MM.1S (cell line): ENCODE results near the gene DHX15.

Experiments used
- DNase-seq: peaks from one replicate; pipeline ENCODE4 v3.0.0-alpha.2; 2015
- H2AFZ ChIP-seq: fragments of 300-600 bp; sonication (generic); 2 replicates; pipeline ENCODE4 v1.6.0; 2016; ENCODE audit warnings: antibody characterized with exemption, low read length
- H3F3A ChIP-seq: fragments of 300-600 bp; sonication (generic); 2 replicates; pipeline ENCODE4 v1.6.1; 2016; ENCODE audit warnings: mild to moderate bottlenecking, antibody characterized with exemption, low read length, moderate library complexity, mixed read lengths; ENCODE audit not compliant: insufficient read depth
- H3K27ac ChIP-seq: fragments of 300-600 bp; sonication (generic); 2 replicates; pipeline ENCODE4 v1.5.1; 2016; ENCODE audit warnings: mild to moderate bottlenecking, low read length
- H3K27me3 ChIP-seq: fragments of 300-600 bp; sonication (generic); replicated peaks from 2 replicates; pipeline ENCODE4 v1.6.0; 2016; ENCODE audit warnings: low read length; ENCODE audit not compliant: insufficient read depth
- H3K36me3 ChIP-seq: fragments of 300-600 bp; sonication (generic); replicated peaks from 2 replicates; pipeline ENCODE4 v1.6.1; 2016; ENCODE audit warnings: mild to moderate bottlenecking, low read length, mixed read lengths; ENCODE audit not compliant: insufficient read depth
- H3K4me1 ChIP-seq: fragments of 300-600 bp; sonication (generic); 2 replicates; pipeline ENCODE4 v1.6.1; 2016; ENCODE audit warnings: low read length, mixed read lengths
- H3K4me2 ChIP-seq: fragments of 300-600 bp; sonication (generic); 2 replicates; pipeline ENCODE4 v1.6.0; 2016; ENCODE audit warnings: low read depth, low read length
- H3K4me3 ChIP-seq: fragments of 300-600 bp; sonication (generic); 2 replicates; pipeline ENCODE4 v1.5.1; 2016; ENCODE audit warnings: low read length, mixed read lengths
- H3K79me2 ChIP-seq: fragments of 300-600 bp; sonication (generic); 2 replicates; pipeline ENCODE4 v1.6.1; 2016; ENCODE audit warnings: mixed run types, low read length, mixed read lengths
- H3K9ac ChIP-seq: fragments of 300-600 bp; sonication (generic); 2 replicates; pipeline ENCODE4 v1.6.1; 2016; ENCODE audit warnings: low read length, mixed read lengths
- H3K9me2 ChIP-seq: fragments of 300-600 bp; sonication (generic); replicated peaks from 2 replicates; pipeline ENCODE4 v1.6.1; 2016; ENCODE audit warnings: mild to moderate bottlenecking, low read length, mixed read lengths; ENCODE audit not compliant: insufficient read depth
- H3K9me3 ChIP-seq: fragments of 300-600 bp; sonication (generic); replicated peaks from 2 replicates; pipeline ENCODE4 v1.6.1; 2016; ENCODE audit warnings: mild to moderate bottlenecking, low read length, mixed read lengths; ENCODE audit not compliant: insufficient read depth
- H4K20me1 ChIP-seq: fragments of 300-600 bp; sonication (generic); 2 replicates; pipeline ENCODE4 v1.6.1; 2016; ENCODE audit warnings: mild to moderate bottlenecking, low read length, moderate library complexity, mixed read lengths; ENCODE audit not compliant: insufficient read depth
- CTCF ChIP-seq: fragments of 300-600 bp; sonication (generic); IDR thresholded peaks from 2 replicates; pipeline ENCODE4 v1.5.1; 2016; ENCODE audit warnings: antibody characterized with exemption, low read length, mixed read lengths
- EZH2 ChIP-seq: fragments of 300-600 bp; sonication (generic); optimal IDR thresholded peaks from 2 replicates; pipeline ENCODE3; 2017; ENCODE audit warnings: low read depth, mild to moderate bottlenecking, antibody characterized with exemption, low read length, mixed read lengths
- EZH2phosphoT487 ChIP-seq: fragments of 300-600 bp; sonication (generic); IDR thresholded peaks from 2 replicates; pipeline ENCODE4 v1.6.1; 2018; ENCODE audit warnings: antibody characterized with exemption, low read length

DHX15 gene

GRCh38 chr4:24550441-24551175, 33.7 kb downstream of the DHX15 start:
- Histone ChIP-seq H3K27me3 (no peaks in the 10 kb centered on the region), H3K4me3 (no peak overlapping the region), H3K9me2 (no peaks in the 10 kb centered on the region), H3K27ac (no peak overlapping the region), H3K9ac (no peak overlapping the region), H3K36me3 (peaks cover 23% of the 10 kb centered on the region), H3K9me3 (no peaks in the 10 kb centered on the region), H4K20me1 (peaks cover 54% of the 10 kb centered on the region), H3K79me2 (peaks cover 97% of the 10 kb centered on the region), H3K4me1 (peaks cover 14% of the 10 kb centered on the region), H3F3A (peaks cover 13% of the 10 kb centered on the region; the same call in 1 of the 2 replicates), H2AFZ (no peak overlapping the region), H3K4me2 (no peak overlapping the region)
- no peak for DNase-seq
- no peak for TF ChIP-seq CTCF
- TF ChIP-seq EZH2phosphoT487, result no peak
- no peak for TF ChIP-seq EZH2

DNA sequence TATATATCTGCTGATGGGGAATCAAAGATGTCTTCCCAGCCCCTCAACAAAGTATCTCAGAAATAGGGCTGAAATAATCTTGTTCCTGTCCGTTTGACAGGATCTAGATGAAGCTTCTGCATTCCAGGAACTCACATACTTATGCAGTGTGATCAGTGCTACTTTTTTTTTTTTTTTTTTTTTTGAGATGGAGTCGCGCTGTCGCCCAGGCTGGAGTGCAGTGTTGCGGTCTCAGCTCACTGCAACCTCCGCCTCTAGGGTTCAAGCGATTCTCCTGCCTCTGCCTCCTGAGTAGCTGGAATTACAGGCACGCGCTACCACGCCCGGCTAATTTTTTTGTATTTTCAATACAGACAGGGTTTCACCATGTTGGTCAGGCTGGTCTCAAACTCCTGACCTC, 36.4 kb downstream of the DHX15 start:
- H3K36me3 ChIP-seq, result peaks cover 8% of the 10 kb centered on the region

GRCh38 chr4:24544208-24544988, 40.0 kb downstream of the DHX15 start:
- Histone ChIP-seq H3K4me2 (peak overlapping the region; percentile 38; the same call in 1 of the 2 replicates), H3K9me3 (no peaks in the 10 kb centered on the region), H3K4me1 (peaks cover 38% of the 10 kb centered on the region), H3K27me3 (no peaks in the 10 kb centered on the region), H3K4me3 (no peak overlapping the region), H3F3A (peaks cover 22% of the 10 kb centered on the region), H4K20me1 (peaks cover 72% of the 10 kb centered on the region), H2AFZ (no peak overlapping the region), H3K27ac (peak overlapping the region; percentile 18; the same call in 1 of the 2 replicates), H3K9ac (no peak overlapping the region), H3K9me2 (no peaks in the 10 kb centered on the region), H3K79me2 (peaks cover 98% of the 10 kb centered on the region), H3K36me3 (peaks cover 32% of the 10 kb centered on the region; the same call in 1 of the 2 replicates)
- peak; percentile 59 for DNase-seq
- TF ChIP-seq EZH2phosphoT487 (no peak), CTCF (no peak), EZH2 (no peak)

More for the DNA sequence above, 36.4 kb downstream of the DHX15 start:
- Histone ChIP-seq H3K4me3 (no peak overlapping the region), H3K9me3 (no peaks in the 10 kb centered on the region), H3K9me2 (no peaks in the 10 kb centered on the region), H3F3A (peaks cover 26% of the 10 kb centered on the region), H3K27ac (no peak overlapping the region), H4K20me1 (peaks cover 78% of the 10 kb centered on the region), H3K79me2 (peaks cover 98% of the 10 kb centered on the region), H3K4me1 (peaks cover 38% of the 10 kb centered on the region), H2AFZ (no peak overlapping the region), H3K9ac (no peak overlapping the region), H3K27me3 (no peaks in the 10 kb centered on the region), H3K4me2 (no peak overlapping the region)
- TF ChIP-seq CTCF (no peak), EZH2 (no peak), EZH2phosphoT487 (no peak)
- no peak for DNase-seq
